A549 (cell line): ENCODE results near the gene VAPA.

ENCODE experiments used
- CTCF ChIP-seq: fragments of >200 bp; sonication (Bioruptor Twin); formaldehyde crosslinking; IDR thresholded peaks from 3 replicates; pipeline ENCODE4 v1.5.1; 2016
- EP300 ChIP-seq, 2 experiments: fragments of >200 bp; sonication (Bioruptor Twin); formaldehyde crosslinking; IDR thresholded peaks; 2 replicates in 1 of 2; 3 replicates in 1 of 2; pipeline ENCODE4 v1.6.1; 2016 to 2017
- MYC ChIP-seq: IDR thresholded peaks from 2 replicates; pipeline ENCODE4 v1.6.1; 2012; ENCODE audit warnings: mild to moderate bottlenecking, inconsistent platforms, low read length, improper control_type of control experiment, borderline replicate concordance
- POLR2A ChIP-seq: IDR thresholded peaks from 2 replicates; pipeline ENCODE4 v1.6.1; 2012; ENCODE audit warnings: mild to moderate bottlenecking, low read length
- RAD21 ChIP-seq, 2 experiments: fragments of >200 bp in 1 of 2; sonication (Bioruptor Twin) in 1 of 2; formaldehyde crosslinking in 1 of 2; IDR thresholded peaks in 1 of 2; conservative IDR thresholded peaks in 1 of 2; 2 replicates in 1 of 2; 3 replicates in 1 of 2; pipeline ENCODE4 v1.6.1; 2012 to 2018; ENCODE audit warnings: inconsistent platforms in 1 of 2
- REST ChIP-seq: fragments of 200-600 bp; sonication (generic); IDR thresholded peaks from 2 replicates; pipeline ENCODE4 v1.6.1; 2016; ENCODE audit warnings: antibody characterized with exemption, mild to moderate bottlenecking, moderate library complexity
- SREBF2 ChIP-seq: fragments of 450-650 bp; IDR thresholded peaks from 2 replicates; pipeline ENCODE4 v1.6.1; 2014; ENCODE audit warnings: mild to moderate bottlenecking, moderate library complexity

GRCh38 chr18:9949315-9949714 lies 35.5 kb downstream of the VAPA start:
- TF ChIP-seq MYC, result no peak
- no peak for TF ChIP-seq RAD21 (conservative IDR thresholded peaks at IDR 0.05 in 1 of 2, IDR thresholded peaks at IDR 0.05 in 1 of 2)
- TF ChIP-seq REST, result no peak
- TF ChIP-seq CTCF, result no peak
- TF ChIP-seq POLR2A, result no peak
- no peak for TF ChIP-seq EP300 (IDR thresholded peaks at IDR 0.05)
- TF ChIP-seq SREBF2, result no peak
